Measurements from ENCODE around the gene CTSC.

DNA sequence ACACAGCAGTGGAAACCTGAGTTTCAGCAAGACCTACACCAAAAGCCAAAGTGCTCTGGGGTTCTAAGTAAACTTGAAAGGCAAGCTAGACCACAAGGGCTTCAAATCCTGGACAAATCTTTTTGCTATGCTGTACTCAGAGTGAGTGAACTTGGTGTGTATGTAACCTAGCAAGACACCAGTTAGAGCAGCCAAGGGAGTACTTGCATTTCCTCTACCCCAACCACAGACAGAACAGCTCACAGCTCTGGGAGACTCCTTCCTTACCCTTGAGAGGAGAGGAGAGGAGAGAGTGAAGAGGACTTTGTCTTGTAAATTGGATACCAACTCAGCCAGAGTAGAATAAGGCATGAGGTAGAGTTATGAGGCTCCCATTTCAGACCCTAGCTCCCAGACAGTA, 71.4 kb downstream of the CTSC start:
- TF ChIP-seq TAF1 (IDR thresholded peaks at IDR 0.05; ENCODE audit: control insufficient read depth, extremely low read depth, insufficient read depth, low read length, severe bottlenecking) (no peak), ZFX (CRISPR knock-in tag; IDR thresholded peaks at IDR 0.05) (no peak), SRSF7 (optimal IDR thresholded peaks at IDR 0.05; ENCODE audit: low read depth, low read length) (no peak), ZNF699 (CRISPR knock-in tag; IDR thresholded peaks at IDR 0.05; ENCODE audit: insufficient replicate concordance) (no peak), RAD21 (CRISPR knock-in tag; conservative IDR thresholded peaks at IDR 0.05 in 1 of 2, IDR thresholded peaks at IDR 0.05 in 1 of 2) (no peak), SP1 (CRISPR knock-in tag; IDR thresholded peaks at IDR 0.05) (no peak), TFAM (CRISPR knock-in tag; conservative IDR thresholded peaks at IDR 0.05) (no peak), GABPA (tag; conservative IDR thresholded peaks at IDR 0.05; ENCODE audit: low read depth) (no peak)
- TF ChIP-seq, protein P1, sequence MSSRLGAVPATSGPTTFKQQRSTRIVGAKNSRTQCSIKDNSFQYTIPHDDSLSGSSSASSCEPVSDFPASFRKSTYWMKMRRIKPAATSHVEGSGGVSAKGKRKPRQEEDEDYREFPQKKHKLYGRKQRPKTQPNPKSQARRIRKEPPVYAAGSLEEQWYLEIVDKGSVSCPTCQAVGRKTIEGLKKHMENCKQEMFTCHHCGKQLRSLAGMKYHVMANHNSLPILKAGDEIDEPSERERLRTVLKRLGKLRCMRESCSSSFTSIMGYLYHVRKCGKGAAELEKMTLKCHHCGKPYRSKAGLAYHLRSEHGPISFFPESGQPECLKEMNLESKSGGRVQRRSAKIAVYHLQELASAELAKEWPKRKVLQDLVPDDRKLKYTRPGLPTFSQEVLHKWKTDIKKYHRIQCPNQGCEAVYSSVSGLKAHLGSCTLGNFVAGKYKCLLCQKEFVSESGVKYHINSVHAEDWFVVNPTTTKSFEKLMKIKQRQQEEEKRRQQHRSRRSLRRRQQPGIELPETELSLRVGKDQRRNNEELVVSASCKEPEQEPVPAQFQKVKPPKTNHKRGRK (tag; IDR thresholded peaks at IDR 0.05): no peak
- TF ChIP-seq, protein P2, sequence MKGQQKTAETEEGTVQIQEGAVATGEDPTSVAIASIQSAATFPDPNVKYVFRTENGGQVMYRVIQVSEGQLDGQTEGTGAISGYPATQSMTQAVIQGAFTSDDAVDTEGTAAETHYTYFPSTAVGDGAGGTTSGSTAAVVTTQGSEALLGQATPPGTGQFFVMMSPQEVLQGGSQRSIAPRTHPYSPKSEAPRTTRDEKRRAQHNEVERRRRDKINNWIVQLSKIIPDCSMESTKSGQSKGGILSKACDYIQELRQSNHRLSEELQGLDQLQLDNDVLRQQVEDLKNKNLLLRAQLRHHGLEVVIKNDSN (CRISPR knock-in tag; IDR thresholded peaks at IDR 0.05): no peak
- TF ChIP-seq, protein P3, sequence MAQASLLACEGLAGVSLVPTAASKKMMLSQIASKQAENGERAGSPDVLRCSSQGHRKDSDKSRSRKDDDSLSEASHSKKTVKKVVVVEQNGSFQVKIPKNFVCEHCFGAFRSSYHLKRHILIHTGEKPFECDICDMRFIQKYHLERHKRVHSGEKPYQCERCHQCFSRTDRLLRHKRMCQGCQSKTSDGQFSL (CRISPR knock-in tag; IDR thresholded peaks at IDR 0.05): no peak
- TF ChIP-seq, protein P3 (tag; IDR thresholded peaks at IDR 0.05): no peak
- TF ChIP-seq, protein P4, sequence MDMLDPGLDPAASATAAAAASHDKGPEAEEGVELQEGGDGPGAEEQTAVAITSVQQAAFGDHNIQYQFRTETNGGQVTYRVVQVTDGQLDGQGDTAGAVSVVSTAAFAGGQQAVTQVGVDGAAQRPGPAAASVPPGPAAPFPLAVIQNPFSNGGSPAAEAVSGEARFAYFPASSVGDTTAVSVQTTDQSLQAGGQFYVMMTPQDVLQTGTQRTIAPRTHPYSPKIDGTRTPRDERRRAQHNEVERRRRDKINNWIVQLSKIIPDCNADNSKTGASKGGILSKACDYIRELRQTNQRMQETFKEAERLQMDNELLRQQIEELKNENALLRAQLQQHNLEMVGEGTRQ (CRISPR knock-in tag; IDR thresholded peaks at IDR 0.05): no peak
- TF ChIP-seq, protein P5, sequence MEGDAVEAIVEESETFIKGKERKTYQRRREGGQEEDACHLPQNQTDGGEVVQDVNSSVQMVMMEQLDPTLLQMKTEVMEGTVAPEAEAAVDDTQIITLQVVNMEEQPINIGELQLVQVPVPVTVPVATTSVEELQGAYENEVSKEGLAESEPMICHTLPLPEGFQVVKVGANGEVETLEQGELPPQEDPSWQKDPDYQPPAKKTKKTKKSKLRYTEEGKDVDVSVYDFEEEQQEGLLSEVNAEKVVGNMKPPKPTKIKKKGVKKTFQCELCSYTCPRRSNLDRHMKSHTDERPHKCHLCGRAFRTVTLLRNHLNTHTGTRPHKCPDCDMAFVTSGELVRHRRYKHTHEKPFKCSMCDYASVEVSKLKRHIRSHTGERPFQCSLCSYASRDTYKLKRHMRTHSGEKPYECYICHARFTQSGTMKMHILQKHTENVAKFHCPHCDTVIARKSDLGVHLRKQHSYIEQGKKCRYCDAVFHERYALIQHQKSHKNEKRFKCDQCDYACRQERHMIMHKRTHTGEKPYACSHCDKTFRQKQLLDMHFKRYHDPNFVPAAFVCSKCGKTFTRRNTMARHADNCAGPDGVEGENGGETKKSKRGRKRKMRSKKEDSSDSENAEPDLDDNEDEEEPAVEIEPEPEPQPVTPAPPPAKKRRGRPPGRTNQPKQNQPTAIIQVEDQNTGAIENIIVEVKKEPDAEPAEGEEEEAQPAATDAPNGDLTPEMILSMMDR (IDR thresholded peaks at IDR 0.05 in 2 of 3, conservative IDR thresholded peaks at IDR 0.05 in 1 of 3; ENCODE audit: insufficient read depth in 2 of 3, low read depth in 1 of 3, low read length in 3 of 3): no peak
- TF ChIP-seq, protein P6, sequence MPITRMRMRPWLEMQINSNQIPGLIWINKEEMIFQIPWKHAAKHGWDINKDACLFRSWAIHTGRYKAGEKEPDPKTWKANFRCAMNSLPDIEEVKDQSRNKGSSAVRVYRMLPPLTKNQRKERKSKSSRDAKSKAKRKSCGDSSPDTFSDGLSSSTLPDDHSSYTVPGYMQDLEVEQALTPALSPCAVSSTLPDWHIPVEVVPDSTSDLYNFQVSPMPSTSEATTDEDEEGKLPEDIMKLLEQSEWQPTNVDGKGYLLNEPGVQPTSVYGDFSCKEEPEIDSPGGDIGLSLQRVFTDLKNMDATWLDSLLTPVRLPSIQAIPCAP (CRISPR knock-in tag; IDR thresholded peaks at IDR 0.05; ENCODE audit: borderline replicate concordance): no peak

Data from K562 (cell line).